ENCODE measurements around the gene PCDHGC5.

Gene PCDHGC5

DNA sequence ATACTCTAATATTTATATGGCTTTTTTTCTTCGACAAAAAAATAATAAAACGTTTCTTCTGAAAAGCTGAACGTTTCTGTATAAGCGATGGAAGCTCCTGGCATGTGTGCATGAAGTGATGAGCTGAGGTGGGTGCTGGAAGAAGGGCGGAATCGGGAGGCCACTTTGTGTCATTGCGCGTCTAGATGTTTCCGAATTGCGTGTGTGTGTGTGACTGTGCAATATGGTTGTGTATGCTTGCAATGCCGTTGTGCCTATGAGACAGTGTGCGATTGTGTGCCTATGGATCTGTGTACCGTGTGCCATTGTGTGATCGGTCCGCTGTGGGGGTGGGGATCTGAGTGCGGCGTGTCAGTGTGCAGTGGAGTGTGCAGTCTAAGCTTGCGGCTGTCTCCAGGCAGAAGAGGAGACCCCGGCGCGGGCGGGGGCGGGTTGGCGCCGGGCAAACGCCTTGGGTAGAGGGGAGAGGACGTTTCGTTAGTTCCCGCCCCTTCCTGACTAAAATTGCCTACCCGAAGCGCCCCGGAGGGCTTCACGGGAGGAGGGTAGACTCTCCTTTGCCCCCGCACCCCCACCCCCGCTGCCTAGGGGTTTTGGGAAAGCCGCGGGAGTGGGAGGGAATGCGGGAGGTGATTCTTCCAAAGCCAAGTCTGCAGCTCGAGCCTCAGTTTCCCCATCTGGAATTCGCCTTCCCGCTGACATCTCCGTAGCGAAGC lies 24.2 kb downstream of the PCDHGC5 start:
- DNase-seq (ENCODE audit: low spot score): no peak

DNA sequence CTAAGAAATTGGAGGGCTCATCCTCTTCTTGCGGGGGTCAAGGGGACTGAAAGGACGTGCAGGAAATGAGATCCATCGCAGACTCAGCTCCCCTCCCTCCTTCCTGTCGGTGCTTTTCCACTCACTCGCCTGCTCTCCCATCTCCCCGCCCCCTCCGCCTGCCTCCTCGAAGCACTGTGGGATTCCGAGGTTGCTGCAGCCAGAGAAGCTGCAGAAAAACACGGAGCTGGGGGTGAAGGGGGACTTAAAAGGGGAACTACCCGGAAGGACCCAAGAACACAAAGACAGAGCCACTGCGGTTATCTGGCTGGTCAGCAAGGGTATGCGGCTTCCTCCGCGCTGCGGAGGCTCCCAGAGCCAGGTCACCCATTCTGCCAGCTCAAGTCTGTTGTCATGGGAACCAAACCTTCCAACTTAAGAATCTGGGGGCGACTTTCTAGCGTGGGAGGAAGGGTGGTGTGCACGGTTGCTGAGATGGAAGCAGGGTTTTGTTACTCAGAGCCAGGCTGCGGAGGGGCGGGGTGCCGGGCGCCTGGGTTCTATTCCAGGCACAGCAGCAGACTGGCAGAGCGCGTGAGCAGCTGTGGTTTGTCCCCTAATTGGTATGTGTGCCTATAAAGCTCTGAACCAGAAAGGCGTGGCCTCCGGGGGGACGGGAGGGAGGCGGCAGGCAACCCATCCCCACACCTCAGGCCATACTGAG lies 24.9 kb downstream of the PCDHGC5 start:
- DNase-seq (ENCODE audit: low spot score): no peak

DNA sequence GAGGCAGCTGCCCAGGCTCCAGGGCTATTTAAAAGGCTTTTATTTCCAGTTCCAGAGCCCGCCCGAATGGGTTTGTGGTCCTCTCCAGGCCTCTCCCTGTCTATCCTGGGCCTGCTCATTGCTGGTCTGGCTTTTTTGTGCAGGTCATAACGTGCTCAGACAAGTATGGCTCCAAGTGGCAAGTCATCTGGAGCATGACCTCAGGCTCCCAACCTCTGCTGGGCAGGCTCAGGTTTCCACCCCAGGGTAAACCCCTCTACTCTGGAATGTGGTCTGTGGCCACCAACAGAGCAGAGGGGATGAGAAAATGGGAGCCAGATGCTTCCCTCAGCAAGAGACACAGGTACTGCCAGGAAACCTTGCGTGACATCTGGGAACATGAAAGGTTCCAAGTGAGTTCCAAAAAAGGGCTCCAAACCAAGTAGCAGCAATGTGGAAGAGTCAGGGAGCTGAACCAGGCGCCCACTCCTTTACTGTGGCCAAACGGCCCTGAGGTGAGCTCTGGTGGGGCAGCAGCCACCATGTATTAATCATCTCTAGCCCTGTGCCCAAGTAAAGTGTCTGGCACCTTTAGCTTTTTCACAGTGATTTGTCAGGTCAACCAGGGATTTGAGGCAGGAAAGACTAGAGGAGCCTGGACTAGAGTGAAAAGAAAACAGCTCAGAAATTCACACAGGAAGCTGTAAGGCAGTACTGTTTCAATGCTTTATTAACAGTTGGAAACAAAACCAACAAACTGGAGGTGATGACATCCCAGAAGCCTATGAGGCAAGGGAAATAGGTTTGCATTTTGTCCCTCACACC lies 25.7 kb downstream of the PCDHGC5 start:
- no peak for DNase-seq (ENCODE audit: low spot score)

DNA sequence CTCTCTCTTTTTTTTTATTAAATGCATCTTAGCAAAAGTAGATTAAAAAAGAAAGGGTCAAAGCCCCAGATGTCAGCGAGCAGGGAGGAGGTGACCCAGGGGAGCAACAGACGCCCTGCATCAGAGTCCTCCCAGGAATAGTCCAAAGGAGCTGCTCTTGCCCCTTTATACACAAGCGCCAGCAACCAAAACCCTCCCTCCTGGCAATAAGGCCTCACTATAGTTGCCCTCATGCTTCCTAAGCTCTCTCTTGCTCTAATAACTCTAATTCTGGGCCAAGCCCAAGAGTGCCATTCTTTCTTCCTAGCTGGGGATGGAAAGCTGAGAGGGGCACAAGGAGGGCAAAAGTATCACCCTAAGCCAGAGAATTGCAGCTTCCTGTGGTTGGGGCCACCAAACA lies 26.3 kb downstream of the PCDHGC5 start:
- DNase-seq (ENCODE audit: low spot score): no peak

DNA sequence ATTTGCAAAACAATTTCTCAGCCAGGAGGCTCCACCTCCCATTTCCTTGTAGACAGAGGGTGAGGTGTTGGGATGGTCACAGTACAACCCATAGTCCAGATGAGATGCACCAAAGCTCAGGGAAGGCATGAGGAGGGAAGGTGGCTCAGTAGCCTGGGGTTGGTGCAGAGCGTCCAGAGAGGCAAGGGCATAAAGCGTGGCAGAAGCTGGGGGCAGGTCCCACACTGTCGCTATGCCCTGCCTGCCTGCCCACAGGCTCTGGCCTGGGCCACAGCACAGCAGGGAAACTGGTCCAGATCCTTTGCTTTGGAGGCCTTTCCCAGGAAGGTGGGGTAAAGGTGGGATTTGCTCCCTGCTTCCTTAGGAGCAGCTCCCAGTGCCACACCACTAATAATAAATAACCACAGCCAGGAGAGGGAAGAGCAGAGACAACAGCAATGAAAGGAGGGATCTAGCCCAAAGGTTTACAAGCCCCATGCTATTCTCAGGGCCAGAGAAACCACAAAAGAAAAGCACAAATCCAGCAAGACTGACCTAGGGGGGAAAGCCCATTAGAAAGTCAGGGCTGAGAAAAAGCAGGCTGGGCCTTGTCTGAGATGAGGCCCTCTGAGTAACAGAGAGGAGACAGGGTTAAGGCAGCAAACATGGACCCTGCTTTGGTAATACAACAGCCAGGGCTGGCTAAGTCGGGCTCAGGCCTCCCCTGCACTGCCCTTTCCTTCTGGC lies 27.2 kb downstream of the PCDHGC5 start:
- DNase-seq (ENCODE audit: low spot score): no peak

DNA sequence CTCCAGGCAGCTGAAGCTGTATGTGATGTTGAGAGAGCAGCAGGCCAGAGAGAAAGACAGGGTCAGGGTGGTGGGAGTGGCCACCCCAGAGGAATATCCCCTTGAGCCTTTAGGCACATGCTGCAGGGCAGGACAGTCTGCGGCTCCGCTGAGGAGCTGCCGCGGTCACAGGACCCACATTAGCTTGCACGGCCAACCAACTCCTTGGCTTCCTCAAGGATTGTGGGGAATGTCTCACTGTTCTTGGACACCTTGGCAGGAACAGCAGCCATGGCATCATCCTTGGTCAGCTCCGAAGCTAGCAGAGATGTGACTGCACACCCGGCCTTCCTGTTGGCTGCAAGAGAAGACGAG lies 27.8 kb downstream of the PCDHGC5 start:
- no peak for DNase-seq (ENCODE audit: low spot score)

DNA sequence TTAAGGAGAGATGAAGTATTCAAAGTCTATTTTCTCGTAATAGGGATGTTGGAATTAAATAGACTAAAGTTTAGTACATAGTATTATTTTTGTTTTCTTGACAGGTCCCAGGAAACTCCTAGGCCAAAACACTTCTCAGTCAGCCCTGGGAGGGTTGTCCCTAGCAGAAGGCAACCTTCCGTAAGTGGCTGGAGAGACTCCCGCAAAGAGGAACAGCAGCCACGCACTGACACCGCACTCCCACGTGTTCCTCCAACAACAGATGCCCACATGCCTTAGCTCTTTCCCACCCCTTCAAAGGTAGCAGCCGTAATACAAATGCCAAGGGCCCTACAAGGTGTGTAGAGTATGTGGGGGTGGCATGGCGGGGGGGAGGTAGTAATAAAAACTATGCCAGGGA lies 28.4 kb downstream of the PCDHGC5 start:
- DNase-seq (ENCODE audit: low spot score): no peak

DNA sequence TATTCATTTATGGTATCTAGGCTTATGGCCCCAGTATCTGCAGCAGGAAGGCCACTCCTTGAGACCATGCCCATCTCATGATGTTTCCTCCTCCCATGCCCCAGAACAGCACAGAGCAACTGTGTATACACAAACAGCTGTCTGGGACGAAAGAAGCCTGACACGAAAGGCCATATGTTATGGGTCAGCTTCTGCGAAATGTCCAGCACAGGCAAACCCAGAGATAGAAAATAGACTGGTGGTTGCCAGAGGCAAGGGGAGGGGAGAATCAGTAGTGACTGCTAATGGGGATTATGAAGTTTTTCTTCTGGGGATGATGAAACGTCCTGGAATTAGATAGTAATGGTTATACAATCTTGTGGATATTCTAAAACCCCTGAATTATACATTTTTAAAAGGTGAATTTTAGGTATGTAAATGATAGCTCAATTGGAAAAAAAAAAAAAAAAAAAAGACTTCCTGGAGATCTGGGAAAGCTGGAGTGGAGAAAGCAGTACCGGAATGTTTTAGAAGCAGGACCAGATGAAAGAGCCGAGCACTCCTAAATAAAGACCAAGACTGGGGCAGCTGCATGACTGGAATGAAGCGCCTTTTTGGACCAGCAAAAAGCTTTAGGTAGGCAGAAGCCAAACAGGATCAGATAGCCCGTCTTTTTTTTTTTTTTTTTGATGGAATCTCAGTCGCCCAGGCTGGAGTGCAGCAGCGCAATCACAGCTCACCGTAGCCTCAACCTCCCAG lies 29.2 kb downstream of the PCDHGC5 start:
- no peak for DNase-seq (ENCODE audit: low spot score)

DNA sequence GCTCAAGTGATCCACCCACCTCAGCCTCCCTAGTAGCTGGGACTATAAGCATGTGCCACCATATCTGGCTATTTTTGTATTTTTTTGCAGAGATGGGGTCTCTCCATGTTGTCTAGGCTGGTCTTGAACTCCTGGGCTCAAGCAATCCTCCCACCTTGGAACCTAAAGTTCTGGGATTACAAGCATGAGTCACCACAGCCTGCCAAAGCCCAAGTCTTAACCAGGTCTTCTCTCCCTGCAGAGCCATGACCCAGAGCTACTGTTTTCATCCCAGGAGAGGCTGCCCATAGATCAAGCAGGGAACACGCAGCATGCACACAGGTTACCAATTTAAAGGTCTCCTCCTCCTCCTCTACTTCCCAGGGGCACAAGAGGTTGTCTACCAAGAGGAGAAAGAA lies 29.7 kb downstream of the PCDHGC5 start:
- DNase-seq (ENCODE audit: low spot score): no peak

DNA sequence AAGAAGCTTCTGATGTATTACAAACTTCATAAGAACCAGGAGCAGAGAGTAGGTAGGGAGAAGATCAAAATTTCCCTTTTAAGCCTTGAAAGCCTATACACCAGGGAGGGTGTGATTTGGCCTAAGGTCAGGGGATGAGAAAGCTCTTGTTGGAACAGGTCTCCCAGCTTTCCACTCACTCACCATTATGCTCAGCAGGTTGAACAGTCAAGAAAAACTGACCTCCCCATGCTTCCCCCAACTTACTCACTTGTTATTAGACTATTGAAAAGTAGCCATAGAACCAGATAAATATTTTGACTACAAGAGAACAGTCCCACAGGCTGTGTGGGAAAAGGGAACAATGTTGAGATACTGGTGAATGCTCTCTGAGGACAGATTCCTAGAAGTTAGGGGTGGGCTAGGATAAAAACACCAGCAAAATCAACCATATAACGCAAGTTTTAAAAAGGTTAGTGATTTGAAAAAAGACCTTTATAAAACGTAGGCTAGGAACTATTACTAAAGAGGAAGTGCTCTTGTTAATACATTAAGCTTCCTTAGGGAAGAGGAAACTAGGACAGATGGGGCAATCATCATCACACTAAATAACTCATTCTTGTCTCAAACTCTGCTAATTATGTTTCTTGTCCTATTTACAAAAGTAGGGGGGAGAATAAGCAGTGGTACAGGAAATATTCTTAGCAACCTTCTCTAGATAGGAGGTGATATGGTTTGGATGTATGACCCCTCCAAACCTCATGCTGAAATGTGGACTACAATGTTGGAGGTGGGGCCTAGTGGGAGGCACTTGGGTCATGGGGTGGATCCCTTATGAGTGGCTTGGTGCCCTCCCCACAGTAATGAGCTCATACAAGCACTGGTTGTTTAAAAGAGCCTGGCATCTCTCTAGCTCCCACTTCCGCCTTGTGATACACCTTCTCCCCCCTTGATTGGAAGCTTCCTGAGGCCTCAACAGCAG lies 31.0 kb downstream of the PCDHGC5 start:
- DNase-seq (ENCODE audit: low spot score): no peak

DNA sequence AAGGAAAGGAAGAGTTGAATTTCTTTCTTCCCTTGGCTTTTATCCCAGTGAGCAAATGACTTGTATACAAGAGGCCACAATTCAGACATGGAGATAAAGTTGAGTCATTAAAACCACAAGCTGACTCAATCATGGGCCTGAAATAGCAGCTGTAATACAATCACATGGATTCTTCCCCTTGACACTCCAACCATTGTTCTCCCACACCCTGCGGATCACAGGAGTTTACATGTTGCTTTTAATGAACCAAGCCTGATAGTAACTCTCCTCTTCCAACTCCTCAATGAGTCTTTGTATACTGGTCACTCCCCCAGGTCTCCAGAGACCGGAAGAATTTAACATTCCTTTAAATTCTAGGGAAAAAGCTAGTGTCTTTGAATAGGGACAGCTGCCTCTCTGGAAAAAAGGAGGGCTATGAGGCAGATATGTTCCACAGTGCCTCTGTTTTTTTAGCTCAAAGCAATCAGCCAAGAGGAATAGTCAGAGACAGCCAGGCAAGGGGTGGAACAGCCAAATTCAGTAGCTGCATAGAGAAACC lies 32.4 kb downstream of the PCDHGC5 start:
- DNase-seq (ENCODE audit: low spot score): no peak

DNA sequence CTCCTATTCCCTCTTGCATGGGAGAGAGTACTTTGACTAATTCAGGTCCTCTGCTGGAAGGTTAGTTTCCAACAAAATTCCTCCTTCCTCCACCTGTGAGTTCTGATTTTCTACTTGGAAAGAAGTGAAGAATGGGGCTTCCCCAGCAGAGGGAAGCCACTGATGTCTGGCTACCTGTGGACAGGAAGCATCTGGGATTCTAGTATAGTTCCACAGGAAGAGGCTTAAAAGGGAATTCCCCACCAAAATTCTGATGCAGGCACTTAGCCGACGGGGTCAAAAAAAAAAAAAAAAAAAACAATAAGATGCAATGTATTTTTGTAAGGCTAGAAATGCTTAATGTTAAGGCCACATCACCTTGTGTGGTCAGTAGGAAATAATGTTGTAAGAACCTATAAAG lies 33.4 kb downstream of the PCDHGC5 start:
- DNase-seq (ENCODE audit: low spot score): no peak

DNA sequence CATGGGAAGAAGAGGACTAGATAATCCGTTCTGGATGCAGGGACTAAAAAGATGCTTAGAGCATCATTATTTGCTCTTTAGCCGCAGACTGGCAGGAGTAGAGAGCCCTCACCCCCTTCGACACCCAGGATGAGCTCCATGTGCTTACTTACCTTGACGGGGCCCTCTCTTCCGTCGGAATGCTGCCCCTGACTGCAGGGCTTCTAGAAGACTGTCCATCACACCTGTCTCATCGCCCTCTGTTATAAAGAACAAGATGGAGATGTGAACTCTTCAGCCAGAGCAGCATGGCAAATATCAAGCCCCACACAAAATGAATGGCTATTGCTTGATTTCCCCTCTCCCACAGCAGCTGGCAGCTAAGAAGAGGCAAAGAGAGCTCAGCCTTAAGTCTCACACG lies 35.1 kb downstream of the PCDHGC5 start:
- no peak for DNase-seq (ENCODE audit: low spot score)

DNA sequence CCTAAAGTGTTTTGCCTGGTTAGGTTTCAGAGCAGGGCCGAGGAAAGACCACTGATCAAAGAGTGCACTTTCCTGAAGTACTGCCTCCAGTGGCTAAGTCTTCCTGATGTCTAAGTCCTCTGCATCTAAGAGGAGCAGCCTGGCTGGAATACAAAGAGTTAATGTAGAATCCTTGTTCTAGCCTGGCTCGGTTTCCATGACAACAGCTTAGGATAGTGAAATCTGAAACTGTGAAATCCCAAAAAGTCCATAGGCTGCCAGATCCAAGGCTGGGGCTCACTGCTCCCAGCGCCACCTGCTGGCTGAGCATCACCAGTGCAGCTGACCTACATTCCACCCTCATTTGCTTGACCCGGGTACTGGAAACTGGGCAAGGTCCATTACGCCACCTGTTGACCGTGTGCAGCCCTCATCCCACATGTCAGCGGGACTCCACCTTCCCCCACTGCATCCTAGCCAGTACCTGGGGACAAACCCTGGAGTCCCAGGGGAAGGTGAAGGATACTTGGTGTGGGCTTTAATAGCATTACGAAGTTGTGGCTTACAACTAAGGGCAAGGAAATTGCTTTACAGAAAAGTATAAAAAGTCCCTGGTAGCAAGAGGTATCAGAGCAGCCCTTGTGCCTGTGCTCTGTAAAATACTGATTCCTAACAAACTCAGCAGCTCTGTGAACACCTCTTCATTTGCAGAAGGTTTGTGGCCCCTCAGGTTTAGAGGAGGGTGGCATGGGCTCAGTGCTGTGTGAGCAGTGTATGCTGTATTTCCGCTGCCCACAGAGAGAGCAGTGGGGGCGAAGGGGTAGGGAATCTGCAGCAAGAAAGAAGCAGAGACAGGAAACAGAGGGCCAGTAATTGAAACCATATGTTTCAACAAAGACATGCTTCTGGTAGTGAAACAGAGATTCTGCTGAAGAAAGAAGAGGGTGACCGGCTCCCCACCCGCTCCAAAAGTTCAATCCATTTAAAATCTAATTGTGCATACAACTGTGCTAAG lies 36.0 kb downstream of the PCDHGC5 start:
- peak; percentile 76 for DNase-seq (ENCODE audit: low spot score)

DNA sequence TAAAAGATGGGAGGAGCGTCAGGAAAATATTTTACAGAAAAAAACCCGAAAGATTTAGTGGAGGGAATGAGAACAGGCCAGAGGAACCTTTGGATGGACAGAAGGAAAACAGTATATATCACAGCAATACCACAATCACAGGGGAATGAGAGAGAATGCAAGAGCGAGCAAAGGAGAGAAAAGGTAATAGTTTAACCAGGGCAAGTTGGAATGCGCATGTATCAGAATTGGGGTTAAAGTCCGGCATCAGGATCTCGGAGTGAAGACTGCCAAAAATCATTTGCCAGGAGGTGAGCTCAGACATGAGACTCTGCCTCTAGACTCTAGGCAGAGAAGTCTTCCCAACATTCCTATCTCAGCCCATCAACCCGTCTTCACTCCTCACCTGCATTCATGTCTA lies 36.8 kb downstream of the PCDHGC5 start:
- DNase-seq (ENCODE audit: low spot score): no peak

DNA sequence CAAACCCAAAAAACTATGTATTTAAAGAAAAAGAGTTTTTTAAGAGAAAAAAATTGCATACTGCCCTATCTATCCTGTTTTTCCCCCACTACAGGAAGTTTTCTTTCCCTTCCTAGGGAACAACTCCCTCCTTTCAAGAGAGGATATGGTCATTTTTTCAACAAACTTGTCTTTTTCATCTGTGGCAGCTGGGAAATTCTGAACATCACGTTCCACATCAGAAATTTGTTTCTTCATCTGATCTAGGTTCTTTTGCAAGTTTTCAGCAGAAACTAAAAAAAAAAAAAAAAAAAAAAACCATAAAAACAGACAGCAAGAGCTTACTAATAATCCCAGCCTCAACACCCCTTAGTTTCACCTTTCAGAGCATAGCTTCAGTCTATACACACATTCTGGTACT lies 38.5 kb downstream of the PCDHGC5 start:
- DNase-seq (ENCODE audit: low spot score): no peak

DNA sequence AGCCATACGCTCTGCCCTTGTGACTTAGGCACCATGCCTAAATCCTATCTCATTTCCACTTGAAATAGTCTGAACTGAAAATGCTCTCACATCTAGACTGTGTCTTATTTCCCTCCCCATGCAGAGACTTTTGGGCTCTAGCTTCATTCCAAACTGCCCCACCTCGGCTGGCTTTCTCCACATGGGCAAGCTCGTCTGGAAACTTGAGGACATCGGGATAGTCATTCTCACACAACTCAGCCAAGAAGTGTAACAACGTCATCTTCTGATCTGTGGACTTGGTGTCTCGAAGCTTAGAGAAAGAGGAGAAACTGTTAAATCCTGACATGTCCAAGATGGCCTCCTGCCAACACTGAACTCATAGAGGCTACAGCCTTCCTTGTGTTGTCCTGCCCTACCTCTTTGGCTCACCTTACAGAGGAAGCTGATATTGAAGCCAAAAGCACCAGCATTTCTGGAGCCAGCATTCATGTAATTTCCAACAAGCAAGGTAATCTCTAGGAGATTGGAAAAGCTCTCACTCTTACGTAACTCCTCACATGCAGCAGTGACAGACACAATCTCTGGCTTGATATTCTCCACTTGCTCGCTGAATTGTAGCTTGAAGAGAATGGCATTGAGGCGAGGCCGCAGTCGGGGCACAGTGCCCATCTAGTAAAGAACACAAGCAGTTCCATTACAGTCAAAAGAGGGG lies 39.6 kb downstream of the PCDHGC5 start:
- DNase-seq (ENCODE audit: low spot score): no peak

DNA sequence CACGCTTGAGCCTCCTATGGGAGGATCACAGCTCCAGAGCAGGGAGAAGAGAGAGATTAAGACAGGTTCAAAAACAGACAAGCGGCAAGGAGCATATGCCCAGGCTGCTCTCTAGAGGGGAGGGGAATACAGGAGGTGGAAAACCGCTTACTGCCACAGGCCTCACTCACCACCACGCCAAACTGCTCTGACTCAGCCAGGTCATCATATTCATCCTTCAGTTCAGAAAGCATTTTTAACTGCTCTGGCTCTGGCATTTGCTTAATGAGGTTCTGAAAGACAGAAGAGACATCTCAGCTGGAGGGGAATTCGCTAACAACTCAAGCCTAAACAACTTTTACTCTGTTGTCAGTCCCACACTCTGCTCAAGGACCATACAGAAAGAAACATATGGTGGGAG lies 40.1 kb downstream of the PCDHGC5 start:
- DNase-seq (ENCODE audit: low spot score): no peak

Measured in HuH-7.5 (cell line).